D341Med (cell line): ENCODE results near the gene SV2B.
"Not testable (repeated sequence)": the region's sequence is repeated elsewhere in the genome, so short reads cannot be mapped to it uniquely, and the experiment has no call there.

Experiments
- DNase-seq: peaks from one replicate; pipeline ENCODE4 v3.0.0; 2012; ENCODE audit warnings: low spot score

Gene SV2B

GRCh38 chr15:91318516-91318915 is 218.5 kb downstream of the SV2B start:
- DNase-seq, result no peak

- DNase-seq, result no peak
These were observed 218.9 kb downstream of the SV2B start for GRCh38 chr15:91318931-91319330.

DNA sequence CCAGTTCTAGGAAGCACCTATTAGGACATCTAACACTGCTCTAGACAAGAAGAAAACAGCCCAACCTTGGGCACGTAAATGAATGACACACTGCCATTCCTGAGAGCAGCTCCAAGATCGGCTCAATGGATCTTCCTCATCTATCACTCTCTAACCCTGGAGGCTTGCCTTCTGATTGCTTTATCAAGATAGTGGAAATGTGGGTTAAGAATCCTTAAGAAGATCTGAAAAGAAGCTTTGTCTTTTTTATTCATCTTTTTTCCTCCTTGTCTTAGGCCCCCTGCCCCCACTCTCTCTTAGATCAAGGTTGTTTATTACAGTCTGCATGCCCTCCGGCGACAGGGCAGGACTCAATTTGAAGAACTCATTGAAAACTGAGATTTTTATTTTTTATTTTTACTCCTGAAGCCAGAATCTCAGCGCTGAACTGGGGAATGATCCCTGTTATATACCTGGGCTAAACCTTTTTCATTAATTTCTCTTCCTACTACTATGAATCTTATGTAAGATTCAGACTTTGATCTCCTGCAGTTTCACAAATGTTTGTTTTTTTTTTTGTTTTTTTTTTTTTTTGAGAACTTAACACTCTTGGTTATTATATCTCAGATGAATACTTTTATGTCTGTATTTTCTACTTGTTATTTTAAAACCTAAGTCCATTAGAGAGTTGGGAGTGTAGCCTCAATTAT is 219.5 kb downstream of the SV2B start:
- DNase-seq, result no peak

- DNase-seq, result no peak
These were observed 220.0 kb downstream of the SV2B start for GRCh38 chr15:91320101-91320500.

- DNase-seq, result no peak
These were observed 229.9 kb downstream of the SV2B start for GRCh38 chr15:91329914-91330313.

DNA sequence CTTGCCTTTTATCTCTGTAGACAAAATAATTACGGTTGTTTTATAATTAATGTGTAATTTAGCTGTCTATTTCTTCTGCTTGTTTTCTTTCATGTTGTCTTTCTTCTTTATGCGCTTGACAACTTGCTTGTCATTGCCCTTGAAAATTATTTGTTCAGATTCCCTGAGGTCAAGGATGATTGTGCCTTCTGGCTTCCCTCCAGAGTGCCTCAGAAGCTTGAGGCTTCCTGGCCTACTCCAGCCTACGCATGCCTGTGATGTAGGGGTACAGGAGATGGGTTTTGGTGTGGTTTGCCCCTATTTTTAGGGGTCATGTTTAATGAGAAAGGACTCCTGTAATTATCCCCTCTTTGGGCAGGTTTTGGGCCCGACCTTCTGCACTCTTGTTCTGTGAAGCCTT is 231.5 kb downstream of the SV2B start:
- DNase-seq, result no peak

DNA sequence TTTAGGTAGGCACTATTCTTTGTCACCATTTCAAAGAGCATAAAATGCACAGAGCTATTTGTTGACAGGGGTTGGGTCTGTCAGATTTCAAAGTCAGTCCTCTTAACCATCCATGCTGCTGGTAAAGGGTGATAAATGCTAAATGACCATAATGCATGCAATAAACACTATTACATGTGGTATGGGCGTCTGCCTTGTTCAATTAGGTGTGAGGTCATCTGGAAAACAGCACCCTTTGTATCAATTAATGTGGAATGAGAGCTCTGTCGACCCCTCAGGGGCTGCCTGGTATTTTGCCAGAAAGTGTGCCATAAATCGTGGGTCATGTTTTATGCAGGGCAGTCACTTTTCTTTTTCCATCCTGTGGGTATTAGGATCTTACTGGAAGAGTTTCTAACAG is 235.6 kb downstream of the SV2B start:
- no peak for DNase-seq

DNA sequence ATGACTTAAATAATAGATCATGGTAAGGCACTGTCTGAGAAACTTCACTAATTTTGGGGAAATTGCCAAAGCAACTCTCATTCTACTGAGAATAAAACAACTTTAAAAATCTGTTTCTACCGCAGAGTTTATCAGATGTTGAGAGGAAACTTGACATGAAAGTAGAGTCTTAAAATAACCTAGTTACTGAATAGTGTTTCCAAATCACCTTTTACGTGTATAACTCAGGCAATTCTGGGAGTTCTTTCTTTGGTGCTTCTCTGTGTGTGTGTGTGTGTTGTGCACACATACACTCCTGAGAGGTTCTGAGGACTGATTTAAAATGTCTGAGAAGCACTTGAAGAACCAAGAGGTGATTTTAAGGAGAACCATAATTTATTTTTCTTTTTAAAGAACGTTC is 236.6 kb downstream of the SV2B start:
- no peak for DNase-seq

DNA sequence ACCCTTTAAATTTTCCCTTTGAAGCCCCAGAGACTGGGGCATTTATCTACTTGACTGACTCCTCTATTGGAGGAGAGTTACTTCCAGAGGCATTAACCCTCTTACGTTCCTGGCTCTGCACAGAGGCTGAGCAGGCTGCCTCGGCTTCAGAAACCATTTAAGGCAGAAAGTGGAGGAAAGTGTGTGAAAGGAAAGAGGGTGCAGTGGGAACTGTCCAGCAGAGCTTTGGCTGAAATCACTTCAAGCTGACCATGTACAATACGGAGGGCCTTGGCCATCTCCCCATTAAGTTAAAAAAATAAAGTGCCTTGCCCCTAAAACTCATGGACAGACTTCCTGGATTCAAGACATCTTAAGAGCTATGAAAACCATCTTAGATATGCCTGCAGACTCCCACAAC is 238.7 kb downstream of the SV2B start:
- no peak for DNase-seq

- DNase-seq, result no peak
These were observed 242.0 kb downstream of the SV2B start for GRCh38 chr15:91342097-91342496.

DNA sequence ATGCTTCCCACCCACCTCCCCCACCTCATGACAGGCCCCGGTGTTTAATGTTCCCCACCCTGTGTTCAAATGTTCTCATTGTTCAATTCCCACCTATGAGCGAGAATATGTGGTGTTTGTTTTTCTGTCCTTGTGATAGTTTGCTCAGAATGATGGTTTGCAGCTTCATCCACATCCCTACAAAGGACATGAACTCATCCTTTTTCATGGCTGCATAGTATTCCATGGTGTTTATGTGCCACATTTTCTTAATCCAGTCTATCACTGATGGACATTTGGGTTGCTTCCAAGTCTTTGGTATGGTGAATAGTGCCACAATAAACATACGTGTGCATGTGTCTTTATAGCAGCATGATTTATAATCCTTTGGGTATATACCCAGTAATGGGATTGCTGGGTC is 244.9 kb downstream of the SV2B start:
- not testable (repeated sequence) for DNase-seq

DNA sequence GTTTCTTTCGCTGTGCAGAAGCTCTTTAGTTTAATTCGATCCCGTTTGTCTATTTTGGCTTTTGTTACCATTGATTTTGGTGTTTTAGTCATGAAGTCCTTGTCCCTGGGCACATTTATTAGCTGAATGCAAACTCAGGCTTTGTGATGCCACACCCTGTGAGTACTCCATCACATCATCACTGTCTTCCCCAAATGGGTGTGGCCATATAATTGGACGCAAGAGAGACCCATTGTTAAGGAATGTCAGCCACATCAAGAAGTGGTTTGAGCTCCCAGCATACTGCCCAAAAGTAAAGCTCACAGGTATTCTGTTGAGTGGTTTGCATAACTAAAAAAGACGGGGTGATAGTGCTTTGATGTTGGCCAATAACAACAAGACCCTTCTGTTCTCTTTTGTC is 245.7 kb downstream of the SV2B start:
- no peak for DNase-seq

- no peak for DNase-seq
These were observed 246.2 kb downstream of the SV2B start for GRCh38 chr15:91346259-91346658.

DNA sequence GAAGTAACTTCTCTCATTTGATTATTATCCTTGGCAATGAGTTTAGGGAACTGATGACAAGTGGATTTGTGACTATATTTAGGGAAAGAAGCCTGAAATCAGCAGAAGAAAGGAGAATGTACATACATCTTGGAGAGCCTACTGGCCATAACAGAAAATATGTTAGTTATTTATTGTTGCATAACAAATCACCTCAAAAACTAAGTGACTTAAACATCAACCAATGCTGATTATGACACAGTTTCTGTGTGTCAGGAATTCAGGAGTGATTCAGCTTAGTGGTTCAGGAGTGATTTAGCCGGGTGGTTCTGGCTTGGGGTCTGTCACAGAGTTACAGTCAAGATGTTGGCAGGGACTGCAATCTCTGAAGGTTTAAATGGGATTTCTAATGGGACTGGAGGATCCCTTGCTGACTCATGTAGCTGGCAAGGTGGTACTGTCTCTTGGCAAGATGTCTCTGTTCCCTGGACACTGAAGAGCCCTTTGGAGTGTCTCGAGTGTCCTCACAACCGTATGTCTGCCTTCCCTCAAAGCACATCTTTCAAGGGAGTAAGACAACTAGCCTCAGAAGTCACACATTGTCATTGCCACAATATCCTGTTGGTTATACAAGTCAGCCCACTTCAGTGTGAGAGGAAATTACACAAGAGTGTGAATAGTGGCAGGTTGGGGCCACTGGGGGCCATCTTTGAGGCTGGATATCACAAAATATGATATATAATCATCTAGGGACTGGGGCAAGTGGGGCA is 248.9 kb downstream of the SV2B start:
- no peak for DNase-seq
